ENCODE data around the gene MATN1. TPM values are rescaled to one million over a fixed set of nuclear protein-coding genes. Genes with fewer than 3 reads are reported as not detected.

The MATN1 gene
- total RNA-seq, 1 experiment from 2014 or later: not detected

GRCh38 chr1:30679976-30680305, 43.4 kb downstream of the MATN1 start:
- in situ Hi-C loops (cut with HindIII; ENCODE audit: low pct_unique_long_range_greater_than_20kb, low sequenced_read_pairs): no loop called here
- no peak for DNase-seq (ENCODE audit: low read depth)

GRCh38 chr1:30679201-30679975, 44.0 kb downstream of the MATN1 start:
- in situ Hi-C loops (cut with HindIII; ENCODE audit: low pct_unique_long_range_greater_than_20kb, low sequenced_read_pairs): no loop called here

DNA sequence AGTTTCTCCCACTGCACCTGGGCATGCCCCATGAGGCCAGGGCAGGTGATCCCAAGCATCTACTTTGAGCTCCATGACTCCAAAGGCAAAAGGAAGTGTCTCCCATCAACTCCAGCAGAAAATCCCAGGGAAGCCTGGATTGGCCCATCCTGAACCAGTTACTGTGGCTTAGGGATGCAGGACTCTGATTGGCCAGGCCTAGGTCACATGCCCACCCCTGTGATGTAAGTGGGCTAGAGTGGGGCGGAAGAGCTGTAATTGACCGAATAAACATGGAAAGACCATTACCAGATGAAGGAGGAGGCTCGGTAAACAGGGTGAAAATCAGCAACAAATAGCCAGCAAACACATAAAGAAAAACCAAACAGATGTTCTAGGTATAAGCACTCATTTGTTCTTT, 45.2 kb downstream of the MATN1 start:
- DNase-seq (ENCODE audit: low read depth): no peak
- in situ Hi-C loops (cut with HindIII; ENCODE audit: low pct_unique_long_range_greater_than_20kb, low sequenced_read_pairs): no loop called here

More at GRCh38 chr1:30679201-30679975, 44.0 kb downstream of the MATN1 start:
- no peak for DNase-seq (ENCODE audit: low read depth)

DNA sequence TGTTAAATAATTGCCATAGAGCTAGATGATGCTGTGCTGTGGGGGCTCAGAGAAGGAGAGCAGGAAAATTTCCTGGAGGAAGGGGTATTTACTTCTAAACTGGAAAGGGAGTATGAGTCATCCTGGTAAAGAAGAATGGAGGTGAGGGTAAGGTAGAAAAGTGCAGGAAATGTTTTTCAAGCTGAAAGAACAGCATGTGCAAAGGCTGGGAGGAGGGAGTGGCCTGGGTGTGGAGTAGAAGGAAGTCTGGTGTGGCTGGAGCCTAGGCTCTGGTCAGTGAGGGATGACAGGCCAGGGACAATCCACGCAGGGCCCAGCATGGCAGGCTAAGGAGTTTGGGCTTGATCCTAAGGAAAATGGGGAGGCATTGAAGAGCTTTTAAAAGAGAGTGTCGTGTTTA, 45.9 kb downstream of the MATN1 start:
- DNase-seq (ENCODE audit: low read depth): no peak
- in situ Hi-C loops (cut with HindIII; ENCODE audit: low pct_unique_long_range_greater_than_20kb, low sequenced_read_pairs): no loop called here

DNA sequence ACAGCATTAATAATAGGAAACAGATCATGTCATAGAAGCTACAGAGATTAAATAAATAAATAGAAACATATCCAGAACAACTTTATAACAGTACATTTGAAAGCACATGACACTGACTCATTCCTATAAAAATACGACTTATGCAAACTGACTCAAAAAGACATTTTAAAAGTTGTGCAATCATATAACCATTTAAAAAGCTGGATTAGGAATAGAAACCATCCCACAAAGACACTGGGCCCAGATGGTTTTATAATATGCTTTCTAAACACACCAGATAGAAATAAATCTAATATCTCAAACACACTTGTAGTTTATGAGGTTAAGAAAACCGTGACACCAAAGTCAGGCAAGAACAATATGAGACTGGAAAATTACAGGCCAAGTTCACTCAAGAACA, 47.6 kb downstream of the MATN1 start:
- DNase-seq (ENCODE audit: low read depth): peak; percentile 37
- in situ Hi-C loops (cut with HindIII; ENCODE audit: low pct_unique_long_range_greater_than_20kb, low sequenced_read_pairs): no loop called here

DNA sequence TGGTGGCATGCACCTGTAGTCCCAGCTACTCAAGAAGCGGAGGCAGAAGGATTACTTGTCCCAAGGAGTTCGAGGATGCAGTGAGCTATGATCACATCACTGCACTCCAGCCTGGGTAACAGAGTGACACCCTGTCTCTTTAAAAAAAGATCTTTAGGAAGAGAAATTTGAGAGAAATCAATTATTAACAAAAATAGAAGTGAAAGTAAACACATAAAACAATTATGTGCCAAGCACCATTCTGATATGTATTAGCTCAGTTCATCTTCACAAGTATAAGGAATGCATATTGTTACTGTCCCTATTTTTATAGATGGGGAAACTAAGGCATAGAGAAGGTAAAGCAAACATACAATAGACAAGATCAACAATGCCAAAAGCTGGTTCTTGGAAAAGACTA, 48.1 kb downstream of the MATN1 start:
- in situ Hi-C loops (cut with HindIII; ENCODE audit: low pct_unique_long_range_greater_than_20kb, low sequenced_read_pairs): no loop called here
- DNase-seq (ENCODE audit: low read depth): no peak

- no peak for DNase-seq (ENCODE audit: low read depth)
- in situ Hi-C loops (cut with HindIII; ENCODE audit: low pct_unique_long_range_greater_than_20kb, low sequenced_read_pairs): no loop called here
Observed at GRCh38 chr1:30673395-30673794, 50.0 kb downstream of the MATN1 start.

GRCh38 chr1:30672661-30673060, 50.7 kb downstream of the MATN1 start:
- no peak for DNase-seq (ENCODE audit: low read depth)
- in situ Hi-C loops (cut with HindIII; ENCODE audit: low pct_unique_long_range_greater_than_20kb, low sequenced_read_pairs): no loop called here

- in situ Hi-C loops (cut with HindIII; ENCODE audit: low pct_unique_long_range_greater_than_20kb, low sequenced_read_pairs): no loop called here
- DNase-seq (ENCODE audit: low read depth): no peak
Observed at GRCh38 chr1:30670240-30671060, 52.9 kb downstream of the MATN1 start.

DNA sequence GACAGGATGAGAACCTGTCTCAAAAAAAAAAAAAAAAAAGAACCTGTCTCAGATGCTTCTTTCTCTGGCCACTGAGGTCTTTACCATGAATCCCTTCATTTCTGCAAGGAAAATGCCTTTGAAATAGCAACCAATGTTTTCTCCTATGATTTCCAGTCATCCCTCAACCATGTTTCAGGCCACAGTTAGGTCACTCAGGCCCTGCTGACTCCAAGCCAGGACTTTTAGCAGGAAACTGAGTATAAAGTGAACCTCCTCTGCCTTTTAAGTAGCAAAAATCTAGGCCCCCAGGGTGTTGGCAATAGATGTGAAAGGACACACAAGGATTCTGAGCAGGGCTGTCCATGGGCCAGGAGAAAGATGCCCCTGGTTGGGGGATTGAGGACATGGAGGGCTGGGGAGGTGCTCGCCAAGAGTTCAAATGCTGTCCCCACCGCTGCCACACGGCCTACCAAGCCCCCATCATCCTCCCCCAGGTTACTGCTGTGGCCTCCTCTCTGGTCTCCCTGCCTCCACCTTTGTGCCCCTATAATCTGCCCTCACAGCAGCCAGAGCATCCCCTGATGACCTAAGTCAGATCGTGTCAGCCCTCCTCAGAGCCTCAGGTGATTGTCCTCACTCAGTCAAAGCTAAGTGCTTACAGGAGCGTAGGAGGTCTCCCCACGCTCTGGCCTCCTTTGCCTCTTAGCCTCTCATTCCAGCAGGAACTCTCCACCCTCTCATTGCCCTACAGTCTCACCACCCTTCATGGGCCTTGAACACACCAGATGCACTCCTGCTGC, 54.6 kb downstream of the MATN1 start:
- in situ Hi-C loops (cut with HindIII; ENCODE audit: low pct_unique_long_range_greater_than_20kb, low sequenced_read_pairs): no loop called here
- no peak for DNase-seq (ENCODE audit: low read depth)

DNA sequence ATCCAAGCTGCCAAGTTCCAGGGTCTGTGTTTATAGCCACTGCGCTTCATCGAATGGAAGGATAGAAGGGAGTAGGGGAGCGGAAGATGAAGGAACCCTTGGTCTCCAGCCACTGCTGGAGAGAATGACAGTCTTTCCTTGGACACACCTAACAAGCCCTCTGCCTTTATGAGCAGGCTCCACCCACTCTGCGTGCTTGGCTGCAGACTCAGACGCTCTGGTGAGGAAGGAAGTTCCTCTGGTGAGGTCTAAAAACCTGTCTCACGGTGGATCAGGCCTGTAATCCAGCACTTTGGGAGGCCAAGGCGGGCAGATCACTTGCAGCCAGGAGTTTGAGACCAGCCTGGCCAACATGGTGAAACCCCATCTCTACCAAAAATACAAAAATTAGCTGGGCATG, 55.4 kb downstream of the MATN1 start:
- in situ Hi-C loops (cut with HindIII; ENCODE audit: low pct_unique_long_range_greater_than_20kb, low sequenced_read_pairs): no loop called here
- peak; percentile 32 for DNase-seq (ENCODE audit: low read depth)

GRCh38 chr1:30666756-30667273, 56.6 kb downstream of the MATN1 start:
- in situ Hi-C loops (cut with HindIII; ENCODE audit: low pct_unique_long_range_greater_than_20kb, low sequenced_read_pairs): no loop called here
- DNase-seq (ENCODE audit: low read depth): no peak

DNA sequence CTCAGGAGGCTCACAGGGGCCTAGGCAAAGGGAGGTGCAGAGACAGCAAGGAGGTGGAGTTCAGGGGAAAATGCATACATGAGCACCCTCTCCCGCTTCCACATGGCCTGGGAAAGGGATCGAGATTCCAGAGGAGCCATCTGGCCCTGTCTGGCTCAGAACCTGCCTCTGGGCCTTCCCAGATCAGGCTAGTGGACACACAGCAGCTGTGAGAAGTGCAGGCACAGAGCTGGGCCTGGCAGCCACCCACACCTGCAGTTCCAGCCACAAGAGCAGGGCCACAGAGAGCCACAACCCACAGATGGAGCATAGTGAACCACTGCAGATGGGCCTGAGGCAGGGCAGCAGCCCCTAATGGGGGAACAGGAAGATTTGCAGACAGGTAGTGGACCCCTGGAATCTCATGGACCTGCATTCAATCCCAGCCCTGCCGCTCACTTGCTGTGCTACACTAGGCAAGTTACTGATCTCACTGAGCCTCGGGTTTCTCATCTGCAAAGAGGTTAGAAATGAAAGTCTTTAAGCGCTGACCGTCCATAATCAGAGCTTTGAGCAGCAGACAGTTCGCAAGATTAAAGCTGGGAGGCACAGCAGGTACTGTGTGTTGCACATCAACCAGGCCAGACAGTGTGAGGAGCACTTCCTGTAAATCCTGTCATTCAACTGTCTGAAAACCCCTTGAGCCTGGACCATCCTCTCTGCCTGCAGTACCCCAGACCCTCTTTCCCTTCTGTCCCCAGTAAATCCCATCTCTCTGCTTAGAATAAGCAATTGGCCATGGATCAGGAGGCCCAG, 58.0 kb downstream of the MATN1 start:
- no peak for DNase-seq (ENCODE audit: low read depth)
- in situ Hi-C loops (cut with HindIII; ENCODE audit: low pct_unique_long_range_greater_than_20kb, low sequenced_read_pairs): no loop called here

DNA sequence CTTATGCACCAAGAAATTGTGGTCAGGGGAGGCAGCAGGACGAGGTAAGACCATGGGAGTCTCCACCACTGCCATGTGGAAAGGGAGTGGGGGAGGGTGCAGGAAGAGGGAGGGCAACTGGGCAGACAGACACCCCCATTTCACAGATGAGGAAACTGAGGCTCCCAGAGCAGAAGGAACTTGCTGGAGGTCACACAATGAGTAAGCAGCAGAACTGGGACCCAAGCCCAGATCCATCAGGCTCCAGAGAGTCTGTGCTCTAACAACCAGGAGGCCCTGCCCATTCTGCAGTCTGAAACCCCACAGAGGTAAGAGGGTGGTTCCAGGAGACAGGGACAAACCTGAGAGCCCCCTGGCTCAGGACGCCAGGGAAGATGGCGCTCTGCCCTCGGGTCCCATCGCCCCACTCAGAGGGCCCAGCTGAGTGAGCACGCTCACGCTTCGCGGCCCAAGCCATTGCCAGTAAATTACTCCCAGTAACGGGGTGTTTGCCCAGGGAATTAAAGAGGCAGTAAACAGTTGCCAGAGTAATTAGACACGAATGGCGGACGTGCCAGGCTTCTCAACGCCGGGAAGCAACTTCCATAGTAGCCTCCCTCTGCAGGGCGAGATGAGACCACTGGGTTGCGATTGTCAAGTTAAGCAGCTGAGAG, 59.2 kb downstream of the MATN1 start:
- in situ Hi-C loops (cut with HindIII; ENCODE audit: low pct_unique_long_range_greater_than_20kb, low sequenced_read_pairs): no loop called here

DNA sequence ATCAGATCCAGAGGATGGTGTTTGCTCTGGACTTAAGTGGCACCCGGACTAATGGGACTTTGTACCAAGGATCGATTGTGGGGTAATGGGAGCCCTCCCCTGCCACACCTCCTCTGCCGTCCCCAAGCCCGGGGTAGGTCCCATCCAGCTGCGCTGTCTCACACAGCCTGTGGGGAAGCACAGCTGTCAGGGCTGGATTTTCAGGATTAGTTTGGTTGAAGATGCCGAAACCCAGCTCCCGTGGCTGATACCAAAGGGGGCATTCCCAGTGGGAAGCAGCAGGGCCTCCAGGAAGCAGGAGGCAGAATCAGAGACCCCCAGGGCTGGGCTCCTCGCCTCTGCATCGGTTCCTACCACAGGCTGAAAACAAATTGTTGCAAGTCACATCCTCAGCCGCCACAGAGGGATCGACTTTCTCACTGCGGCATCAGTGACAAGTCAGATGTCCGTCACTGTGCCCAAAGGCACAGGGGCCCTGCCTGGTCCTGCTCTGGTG, 59.7 kb downstream of the MATN1 start:
- in situ Hi-C loops (cut with HindIII; ENCODE audit: low pct_unique_long_range_greater_than_20kb, low sequenced_read_pairs): no loop called here
- DNase-seq (ENCODE audit: low read depth): no peak

More for the DNA sequence above, 59.2 kb downstream of the MATN1 start:
- no peak for DNase-seq (ENCODE audit: low read depth)

DNA sequence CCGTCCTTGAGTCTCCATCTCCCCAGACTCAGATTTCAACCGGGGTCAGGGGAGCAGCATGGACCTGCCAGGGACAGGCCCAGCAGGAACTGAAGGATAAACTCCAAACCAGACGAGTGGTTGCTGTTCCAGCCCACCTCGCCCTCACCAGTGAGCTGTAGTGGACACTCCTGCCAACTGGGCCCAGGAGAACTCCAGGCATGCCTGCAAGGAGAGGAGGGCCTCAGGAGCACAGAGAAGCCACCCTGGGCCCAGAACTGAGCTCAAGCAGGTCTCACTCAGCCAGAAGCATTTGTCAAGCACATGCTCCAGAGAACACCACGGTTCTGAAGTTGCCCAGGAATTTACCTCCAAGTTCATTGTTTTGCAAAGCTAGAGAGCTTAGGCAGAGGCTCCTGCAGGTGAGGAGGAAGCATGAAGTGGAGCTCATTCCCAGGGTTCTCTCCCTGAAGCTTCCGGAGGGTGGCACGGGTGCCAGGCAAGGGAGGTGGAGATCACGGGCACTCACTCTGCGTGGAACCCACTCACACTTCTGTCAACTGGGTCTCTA, 61.0 kb downstream of the MATN1 start:
- in situ Hi-C loops (cut with HindIII; ENCODE audit: low pct_unique_long_range_greater_than_20kb, low sequenced_read_pairs): no loop called here

GRCh38 chr1:30661311-30661710, 62.1 kb downstream of the MATN1 start:
- no peak for DNase-seq (ENCODE audit: low read depth)
- in situ Hi-C loops (cut with HindIII; ENCODE audit: low pct_unique_long_range_greater_than_20kb, low sequenced_read_pairs): no loop called here

More for the DNA sequence above, 61.0 kb downstream of the MATN1 start:
- DNase-seq (ENCODE audit: low read depth): no peak
